Mesodermal cell (in vitro differentiated cells): ENCODE measurements around the gene WDR4.

ENCODE experiments used
- H3K27ac ChIP-seq: 2 replicates; pipeline ENCODE4 v1.7.0; 2013; ENCODE audit warnings: mild to moderate bottlenecking, low read depth, low read length, moderate library complexity; ENCODE audit not compliant: severe bottlenecking
- H3K36me3 ChIP-seq: 2 replicates; pipeline ENCODE4 v1.7.1; 2013; ENCODE audit warnings: mild to moderate bottlenecking, low read length, moderate library complexity; ENCODE audit not compliant: control insufficient read depth, insufficient read depth
- H3K4me1 ChIP-seq: one replicate; pipeline ENCODE4 v1.7.1; 2013; ENCODE audit warnings: mild to moderate bottlenecking, low read length; ENCODE audit not compliant: insufficient read depth, control insufficient read depth, poor library complexity, severe bottlenecking
- H3K4me3 ChIP-seq: 2 replicates; pipeline ENCODE4 v1.7.0; 2013; ENCODE audit warnings: low read length, control low read depth, mild to moderate bottlenecking; ENCODE audit not compliant: insufficient read depth, poor library complexity, severe bottlenecking; ENCODE audit errors: extremely low read depth
- H3K9me3 ChIP-seq: 2 replicates; pipeline ENCODE4 v1.7.1; 2013; ENCODE audit warnings: mild to moderate bottlenecking, low read length, moderate library complexity; ENCODE audit not compliant: control insufficient read depth
- WGBS, 2 experiments: methylation state at CpG; one replicate each; pipeline ENCODE4 v1.1.5; 2013; ENCODE audit warnings: missing lambda C conversion rate in 2 of 2; ENCODE audit not compliant: insufficient coverage in 2 of 2; 5-methylcytosine and 5-hydroxymethylcytosine counted together

The WDR4 gene

DNA sequence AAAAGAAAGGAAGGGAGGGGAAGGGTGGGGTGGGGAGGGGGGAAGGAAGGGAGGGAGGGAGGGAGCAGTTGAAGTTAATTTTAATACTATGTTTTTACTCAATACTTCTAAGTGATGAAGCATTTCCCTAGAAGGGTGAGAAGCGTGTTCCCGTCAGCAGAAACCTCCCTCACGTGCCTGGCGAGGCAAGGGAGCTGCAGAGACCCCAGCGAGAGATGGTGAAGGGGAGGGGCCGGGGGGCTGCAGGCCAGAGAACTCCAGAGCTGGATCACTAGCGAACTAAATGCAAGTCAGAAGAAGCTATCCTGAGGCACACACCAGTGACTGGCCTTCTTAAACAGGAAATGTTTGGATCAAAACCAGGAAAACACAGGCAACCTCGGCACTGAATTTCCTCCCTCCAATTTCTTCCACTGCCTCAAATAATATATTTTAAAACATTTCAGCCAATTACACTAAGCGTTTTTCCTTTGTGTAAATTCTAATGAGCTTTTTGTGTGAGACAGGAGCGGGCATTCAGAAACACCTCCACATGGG lies 18.0 kb downstream of the WDR4 start:
- Histone ChIP-seq H3K36me3 (peaks cover 82% of the 10 kb centered on the region), H3K9me3 (no peaks in the 10 kb centered on the region), H3K4me1 (no peaks in the 10 kb centered on the region), H3K27ac (no peak overlapping the region), H3K4me3 (no peak overlapping the region)
- WGBS, 2 experiments = 96 to 97% methylated on average over 8 to 10 of the region's 10 CpGs

GRCh38 chr21:42860345-42860744 lies 19.0 kb downstream of the WDR4 start:
- Histone ChIP-seq H3K9me3 (no peaks in the 10 kb centered on the region), H3K36me3 (peaks cover 83% of the 10 kb centered on the region), H3K4me3 (no peak overlapping the region), H3K4me1 (no peaks in the 10 kb centered on the region), H3K27ac (no peak overlapping the region)
- 93 to 95% methylated on average over 6 to 16 of the region's 17 CpGs for WGBS, 2 experiments

DNA sequence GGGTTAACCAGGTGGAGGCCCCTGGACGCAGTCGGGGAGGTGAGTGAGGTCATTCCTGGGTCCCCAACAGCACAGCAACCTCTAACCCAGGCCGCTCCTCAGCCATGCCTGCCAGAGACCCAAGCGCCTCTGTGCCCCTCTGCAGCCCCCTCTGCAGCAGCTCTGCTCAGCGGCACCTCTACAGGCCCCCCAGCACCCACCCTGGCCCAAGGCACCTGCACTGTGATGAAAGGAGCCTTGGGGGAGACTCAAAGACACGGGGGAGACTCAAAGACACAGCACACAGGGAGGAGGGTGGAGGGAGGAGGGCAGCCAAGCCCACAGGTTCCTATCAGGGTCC lies 19.5 kb downstream of the WDR4 start:
- Histone ChIP-seq H3K4me3 (no peak overlapping the region), H3K27ac (no peak overlapping the region), H3K9me3 (no peaks in the 10 kb centered on the region), H3K4me1 (no peaks in the 10 kb centered on the region), H3K36me3 (peaks cover 84% of the 10 kb centered on the region)
- 95 to 96% methylated on average over 3 to 5 of the region's 6 CpGs for WGBS, 2 experiments

DNA sequence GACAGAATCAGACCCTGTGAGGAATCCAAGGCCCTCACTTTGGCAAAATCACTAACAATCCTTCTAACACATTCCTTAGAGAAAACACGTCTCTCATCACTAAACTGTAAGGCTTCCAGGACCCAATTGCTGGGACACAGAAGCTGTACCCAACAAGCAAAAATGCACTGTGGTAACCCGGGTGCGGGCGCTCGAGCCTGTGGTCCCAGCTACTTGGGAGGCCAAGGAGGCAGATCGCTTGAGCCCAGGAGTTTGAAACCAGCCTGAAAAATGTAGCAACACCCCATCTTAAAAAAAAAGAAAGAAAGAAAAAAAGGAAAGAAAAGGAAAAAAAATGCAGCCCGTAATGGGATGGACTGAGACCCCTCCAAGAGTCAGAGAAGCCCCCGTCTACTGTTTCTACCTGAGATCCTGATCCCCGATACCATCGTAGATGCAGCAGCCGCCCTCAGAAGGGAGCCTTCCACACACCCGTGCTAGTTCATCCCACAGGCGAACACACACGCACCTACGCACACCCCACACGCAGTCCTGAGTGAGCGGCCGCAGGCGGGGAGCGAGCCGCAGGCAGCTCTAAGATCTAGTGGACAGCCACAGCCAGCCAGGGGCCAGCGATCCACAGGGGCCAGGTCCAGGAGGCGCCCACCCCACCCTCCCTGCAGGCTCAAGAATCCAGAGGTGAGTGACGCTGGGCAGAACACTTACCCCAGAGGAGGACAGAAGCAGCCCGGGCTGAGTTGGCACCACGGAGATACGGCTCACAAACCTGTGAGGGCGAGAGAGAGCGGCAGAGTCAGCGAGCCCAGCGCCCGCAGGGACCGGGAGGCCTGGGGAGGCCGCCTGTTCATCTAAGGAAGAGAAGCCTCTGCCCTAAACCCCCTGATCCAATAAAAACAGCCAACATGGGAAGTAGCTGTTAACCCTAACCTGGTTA lies 20.1 kb downstream of the WDR4 start:
- WGBS, 2 experiments = 94 to 98% methylated on average over 23 to 32 of the region's 34 CpGs
- Histone ChIP-seq H3K9me3 (no peaks in the 10 kb centered on the region), H3K36me3 (peaks cover 84% of the 10 kb centered on the region), H3K27ac (no peak overlapping the region), H3K4me1 (no peaks in the 10 kb centered on the region), H3K4me3 (no peak overlapping the region)

GRCh38 chr21:42858185-42858847 lies 21.0 kb downstream of the WDR4 start:
- H3K27ac ChIP-seq = no peak overlapping the region
- H3K9me3 ChIP-seq = no peaks in the 10 kb centered on the region
- H3K4me1 ChIP-seq = no peaks in the 10 kb centered on the region
- peaks cover 87% of the 10 kb centered on the region for H3K36me3 ChIP-seq
- WGBS, 2 experiments = 96 to 97% methylated on average over 14 to 16 of the region's 19 CpGs
- no peak overlapping the region for H3K4me3 ChIP-seq

- Histone ChIP-seq H3K4me3 (no peak overlapping the region), H3K4me1 (no peaks in the 10 kb centered on the region), H3K36me3 (peaks cover 85% of the 10 kb centered on the region), H3K9me3 (no peaks in the 10 kb centered on the region), H3K27ac (no peak overlapping the region)
- WGBS, 2 experiments = 95 to 96% methylated on average over 9 of the region's 11 CpGs
These were observed 22.1 kb downstream of the WDR4 start for GRCh38 chr21:42857216-42857615.

- Histone ChIP-seq H3K9me3 (no peaks in the 10 kb centered on the region), H3K4me3 (no peak overlapping the region), H3K36me3 (peaks cover 92% of the 10 kb centered on the region), H3K4me1 (no peaks in the 10 kb centered on the region), H3K27ac (no peak overlapping the region)
- WGBS, 2 experiments = 97 to 98% methylated on average over 15 to 18 of the region's 18 CpGs
These were observed 23.4 kb downstream of the WDR4 start for GRCh38 chr21:42855937-42856335.

DNA sequence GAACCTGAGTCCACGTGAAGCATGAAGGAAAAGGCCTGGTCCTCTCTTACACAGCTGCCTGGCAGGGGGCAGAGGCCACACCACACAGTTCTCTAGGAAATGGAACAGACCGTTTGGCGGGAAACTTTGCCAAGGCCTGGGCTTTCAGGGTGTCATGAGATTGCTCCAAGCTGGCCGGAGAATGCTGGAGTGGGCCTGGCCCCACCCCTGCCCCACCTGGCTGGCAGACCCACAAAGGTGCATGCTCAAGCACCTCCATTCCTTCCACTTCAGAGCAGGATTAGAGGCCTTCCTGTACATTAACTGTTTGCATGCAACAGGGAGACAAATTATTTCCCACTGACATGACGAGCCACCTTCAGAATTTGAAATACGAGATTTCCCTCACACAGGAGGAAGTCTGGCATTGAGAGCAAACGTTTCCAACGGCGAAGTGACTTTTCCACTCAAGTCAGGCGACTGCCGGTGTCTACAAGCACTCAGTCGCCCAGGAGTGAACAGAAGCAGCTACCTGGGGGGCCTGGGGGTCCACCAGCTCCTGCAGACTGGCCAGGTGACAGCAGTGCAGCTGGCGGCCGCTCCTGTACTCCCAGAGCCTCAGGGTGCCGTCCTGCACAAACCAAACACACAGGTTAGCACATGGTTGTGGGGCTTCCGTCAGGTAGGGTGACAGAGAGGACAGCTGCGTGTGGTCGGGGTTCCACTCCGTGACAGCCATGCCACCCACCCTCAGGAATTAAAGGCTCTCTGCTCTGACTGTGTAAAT lies 24.0 kb downstream of the WDR4 start:
- WGBS, 2 experiments = 90 to 96% methylated on average over 18 to 19 of the region's 19 CpGs
- H3K36me3 ChIP-seq = peaks cover 92% of the 10 kb centered on the region
- H3K4me1 ChIP-seq = no peaks in the 10 kb centered on the region
- H3K27ac ChIP-seq = no peak overlapping the region
- H3K9me3 ChIP-seq = no peaks in the 10 kb centered on the region
- H3K4me3 ChIP-seq = no peak overlapping the region

DNA sequence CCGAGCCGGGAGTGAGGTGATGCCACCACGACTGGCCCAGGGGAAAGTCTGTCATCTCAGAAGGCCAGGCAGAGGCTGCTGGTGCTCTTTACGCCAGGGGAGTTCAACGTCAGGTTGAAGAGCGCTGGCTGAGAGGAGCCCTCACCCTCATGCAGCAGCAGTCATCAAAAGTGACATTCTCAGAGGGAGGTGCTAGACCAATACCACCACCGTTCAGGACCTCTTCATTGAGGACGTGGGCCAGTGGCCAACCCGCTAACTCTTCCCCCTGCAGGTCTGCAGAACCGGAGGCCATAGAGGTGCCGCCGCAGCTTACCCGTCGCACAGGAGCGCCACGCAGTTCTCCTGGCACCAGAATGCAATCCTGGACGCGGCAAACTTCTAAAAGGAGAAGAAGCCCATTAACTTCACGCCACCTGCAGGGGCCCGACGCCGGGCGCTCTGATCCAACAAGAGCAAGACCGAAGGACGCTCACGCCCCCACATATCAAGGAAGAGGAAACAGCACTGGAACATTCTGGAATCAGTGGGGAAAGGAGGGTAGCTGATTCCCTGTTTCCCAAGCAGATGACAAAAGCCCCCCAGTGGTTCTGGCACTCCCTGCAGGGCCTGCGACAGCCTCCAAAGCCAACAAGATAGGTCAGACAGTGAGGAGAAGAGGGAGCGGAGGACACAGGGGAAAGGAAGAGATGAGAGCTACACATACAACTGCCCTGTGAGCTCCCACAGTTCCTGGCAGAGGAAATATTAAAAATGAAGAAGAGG lies 24.9 kb downstream of the WDR4 start:
- Histone ChIP-seq H3K9me3 (no peaks in the 10 kb centered on the region), H3K4me1 (no peaks in the 10 kb centered on the region), H3K4me3 (no peak overlapping the region), H3K36me3 (peaks cover 94% of the 10 kb centered on the region), H3K27ac (no peak overlapping the region)
- WGBS, 2 experiments = 94% methylated on average over 24 of the region's 28 CpGs

GRCh38 chr21:42853621-42854020 lies 25.7 kb downstream of the WDR4 start:
- Histone ChIP-seq H3K27ac (no peak overlapping the region), H3K36me3 (peaks cover 96% of the 10 kb centered on the region), H3K4me3 (no peak overlapping the region), H3K4me1 (no peaks in the 10 kb centered on the region), H3K9me3 (no peaks in the 10 kb centered on the region)
- WGBS, 2 experiments = 93 to 95% methylated on average over 19 to 20 of the region's 20 CpGs
